ENCODE results near the gene DDX39A.
"Not testable (repeated sequence)": the region's sequence is repeated elsewhere in the genome, so short reads cannot be mapped to it uniquely, and the experiment has no call there.

DDX39A gene

GRCh38 chr19:14407605-14408484 lies 11.3 kb downstream of the DDX39A start:
- DNase-seq = no peak

DNA sequence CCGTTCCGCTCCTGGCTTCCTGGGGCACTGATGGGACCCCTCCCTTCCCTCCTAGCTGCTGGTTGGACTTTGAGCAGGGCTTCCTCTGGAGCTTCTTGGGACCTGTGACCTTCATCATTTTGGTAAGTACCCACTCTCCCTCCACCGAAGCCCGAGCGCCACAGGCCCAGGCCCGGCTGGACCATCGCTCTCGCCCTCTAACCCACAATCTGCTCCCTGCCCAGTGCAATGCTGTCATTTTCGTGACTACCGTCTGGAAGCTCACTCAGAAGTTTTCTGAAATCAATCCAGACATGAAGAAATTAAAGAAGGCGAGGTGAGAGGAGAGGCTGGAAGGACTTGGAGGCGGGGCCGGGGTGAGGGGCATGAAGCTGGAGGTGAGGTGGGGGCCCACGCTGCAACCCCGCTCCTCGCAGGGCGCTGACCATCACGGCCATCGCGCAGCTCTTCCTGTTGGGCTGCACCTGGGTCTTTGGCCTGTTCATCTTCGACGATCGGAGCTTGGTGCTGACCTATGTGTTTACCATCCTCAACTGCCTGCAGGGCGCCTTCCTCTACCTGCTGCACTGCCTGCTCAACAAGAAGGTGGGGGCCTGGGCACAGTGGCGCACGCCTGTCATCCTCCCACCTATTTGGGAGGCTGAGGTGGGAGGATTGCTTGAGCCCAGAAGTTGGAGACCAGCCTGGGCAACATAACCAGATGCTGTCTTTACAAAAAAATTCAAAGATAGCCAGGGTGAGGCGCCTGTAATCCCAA lies 12.3 kb downstream of the DDX39A start:
- no peak for DNase-seq

GRCh38 chr19:14405758-14406644 lies 13.1 kb downstream of the DDX39A start:
- peak; percentile 94 for DNase-seq

- no peak for DNase-seq
Observed at GRCh38 chr19:14405380-14405757, 13.8 kb downstream of the DDX39A start.

DNA sequence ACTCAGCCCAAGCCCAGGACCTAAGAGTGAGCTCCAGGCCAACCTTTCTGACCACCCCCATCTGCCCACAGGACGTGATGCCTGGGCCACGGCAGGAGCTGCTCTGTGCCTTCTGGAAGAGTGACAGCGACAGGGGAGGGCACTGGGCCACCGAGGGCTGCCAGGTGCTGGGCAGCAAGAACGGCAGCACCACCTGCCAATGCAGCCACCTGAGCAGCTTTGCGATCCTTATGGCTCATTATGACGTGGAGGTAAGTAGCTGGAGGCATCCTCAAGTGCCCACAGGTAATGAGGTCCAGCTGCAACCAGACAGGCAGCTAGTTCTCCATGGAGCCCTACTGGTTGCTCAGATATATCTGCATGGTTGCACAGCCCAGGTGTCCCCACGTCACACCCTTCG lies 14.8 kb downstream of the DDX39A start:
- DNase-seq = no peak

DNA sequence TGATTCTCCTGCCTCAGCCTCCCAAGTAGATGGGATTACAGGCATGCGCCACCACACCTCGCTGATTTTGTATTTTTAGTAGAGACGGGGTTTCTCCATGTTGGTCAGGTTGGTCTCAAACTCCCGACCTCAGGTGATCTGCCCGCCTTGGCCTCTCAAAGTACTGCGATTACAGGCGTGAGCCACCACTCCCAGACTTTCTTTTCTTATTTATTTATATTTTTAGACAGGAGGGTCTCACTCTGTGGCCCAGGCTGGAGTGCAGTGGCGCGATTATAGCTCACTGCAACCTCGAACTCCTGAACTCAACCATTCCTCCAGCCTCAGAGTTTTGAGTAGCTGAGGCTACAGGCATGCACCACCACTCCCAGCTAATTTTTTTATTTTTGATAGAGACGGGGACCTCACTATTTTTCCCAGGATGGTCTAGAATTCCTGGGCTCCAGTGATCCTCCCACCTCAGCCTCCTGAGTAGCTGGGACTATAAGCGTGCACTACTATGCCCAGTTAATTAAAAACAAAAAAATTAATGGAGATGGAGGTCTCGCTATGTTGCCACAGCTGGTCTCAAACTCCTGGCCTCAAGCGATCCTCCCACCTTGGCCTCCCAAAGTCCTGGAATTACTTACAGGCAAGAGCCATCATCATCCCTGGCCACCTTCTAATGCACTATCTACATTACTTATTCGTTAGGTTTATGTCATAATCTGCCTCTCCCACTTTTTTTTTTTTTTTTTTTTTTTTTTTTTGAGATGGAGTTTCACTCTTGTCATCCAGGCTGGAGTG lies 15.8 kb downstream of the DDX39A start:
- not testable (repeated sequence) for DNase-seq

DNA sequence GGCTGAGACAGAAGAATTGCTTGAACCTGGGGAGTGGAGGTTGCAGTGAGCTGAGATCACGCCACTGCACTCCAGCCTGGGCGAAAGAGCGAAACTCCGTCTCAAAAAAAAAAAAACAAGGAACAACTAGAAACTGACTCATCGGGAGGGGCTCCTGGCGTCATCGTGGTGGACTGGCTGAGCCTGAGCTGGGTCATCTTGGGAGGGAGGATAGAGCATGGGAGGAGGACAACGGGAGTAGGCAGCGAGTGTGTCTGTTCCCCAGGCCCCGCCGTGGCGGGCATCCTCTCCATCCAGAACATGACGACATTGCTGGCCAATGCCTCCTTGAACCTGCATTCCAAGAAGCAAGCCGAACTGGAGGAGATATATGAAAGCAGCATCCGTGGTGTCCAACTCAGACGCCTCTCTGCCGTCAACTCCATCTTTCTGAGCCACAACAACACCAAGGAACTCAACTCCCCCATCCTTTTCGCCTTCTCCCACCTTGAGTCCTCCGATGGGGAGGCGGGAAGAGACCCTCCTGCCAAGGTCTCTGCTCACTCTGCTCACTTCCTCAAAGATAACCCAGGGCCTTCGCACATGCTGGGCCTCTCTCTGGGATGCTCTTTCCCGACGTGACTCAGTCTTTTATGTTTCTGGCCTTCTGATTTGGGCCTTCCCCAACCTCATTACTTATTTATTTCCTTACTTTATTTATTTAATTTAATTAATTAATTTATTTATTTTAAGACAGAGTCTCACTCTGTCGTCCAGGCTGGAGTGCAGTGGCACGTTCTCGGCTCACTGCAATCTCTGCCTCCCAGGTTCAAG lies 16.6 kb downstream of the DDX39A start:
- peak; percentile 2 for DNase-seq

DNA sequence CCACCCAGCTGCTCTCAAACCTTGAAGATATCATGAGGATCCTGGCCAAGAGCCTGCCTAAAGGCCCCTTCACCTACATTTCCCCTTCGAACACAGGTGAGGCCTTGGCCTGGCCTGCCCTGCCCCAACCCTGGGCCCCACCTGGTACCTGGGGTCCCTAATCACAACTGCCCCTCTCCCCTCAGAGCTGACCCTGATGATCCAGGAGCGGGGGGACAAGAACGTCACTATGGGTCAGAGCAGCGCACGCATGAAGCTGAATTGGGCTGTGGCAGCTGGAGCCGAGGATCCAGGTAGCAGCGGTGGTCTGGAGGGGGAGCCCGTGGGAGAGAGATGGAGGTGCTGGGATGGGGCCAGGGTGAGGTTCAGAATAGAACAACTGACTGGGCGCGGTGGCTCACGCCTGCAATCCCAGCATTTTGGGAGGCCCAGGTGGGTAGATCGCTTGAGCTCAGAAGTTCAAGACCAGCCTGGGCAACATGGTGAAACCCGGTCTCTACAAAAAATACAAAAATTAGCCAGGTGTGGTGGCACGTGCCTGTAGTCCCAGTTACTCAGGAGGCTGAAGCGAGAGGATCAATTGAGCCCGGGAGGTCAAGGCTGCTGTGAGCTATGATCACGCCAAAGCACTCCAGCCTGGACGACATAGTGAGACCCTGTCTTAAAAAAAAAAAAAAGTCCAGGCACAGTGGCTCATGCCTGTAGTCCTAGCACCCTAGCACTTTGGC lies 17.5 kb downstream of the DDX39A start:
- no peak for DNase-seq

GRCh38 chr19:14400951-14401431 lies 18.1 kb downstream of the DDX39A start:
- DNase-seq = no peak

- not testable (repeated sequence) for DNase-seq
Observed at GRCh38 chr19:14397168-14397567, 22.0 kb downstream of the DDX39A start.

- DNase-seq = not testable (repeated sequence)
Observed at GRCh38 chr19:14396730-14397129, 22.4 kb downstream of the DDX39A start.

DNA sequence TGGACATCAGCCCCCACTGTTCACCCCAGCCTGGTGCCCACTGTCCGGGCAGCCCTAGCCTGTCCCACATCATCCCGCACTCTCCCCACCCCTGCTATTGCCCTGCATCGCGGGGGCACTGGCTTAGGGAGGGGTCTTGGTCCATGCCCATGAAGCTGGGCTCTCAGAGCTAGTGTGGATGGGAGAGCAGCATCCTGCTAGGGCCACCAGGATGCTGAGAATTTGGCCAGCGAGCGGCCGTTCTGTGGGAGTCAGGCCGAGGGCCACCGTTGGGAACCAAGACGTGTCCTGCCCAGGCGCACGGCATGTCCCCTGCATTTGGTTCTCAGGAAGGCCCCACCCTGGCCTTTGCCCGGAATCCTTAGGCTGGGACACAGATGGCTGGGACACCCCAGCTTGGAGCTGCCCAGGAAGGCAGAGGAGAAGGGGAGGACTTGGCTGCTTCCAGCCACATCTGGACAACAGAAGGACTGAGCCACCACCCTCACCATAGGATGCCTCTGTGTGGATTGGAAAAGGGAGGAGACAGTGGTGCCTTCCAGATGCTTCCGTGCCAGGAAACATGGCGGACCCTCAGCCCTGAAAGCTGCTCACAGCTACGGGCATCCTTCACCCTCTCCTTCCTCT lies 23.3 kb downstream of the DDX39A start:
- no peak for DNase-seq

DNA sequence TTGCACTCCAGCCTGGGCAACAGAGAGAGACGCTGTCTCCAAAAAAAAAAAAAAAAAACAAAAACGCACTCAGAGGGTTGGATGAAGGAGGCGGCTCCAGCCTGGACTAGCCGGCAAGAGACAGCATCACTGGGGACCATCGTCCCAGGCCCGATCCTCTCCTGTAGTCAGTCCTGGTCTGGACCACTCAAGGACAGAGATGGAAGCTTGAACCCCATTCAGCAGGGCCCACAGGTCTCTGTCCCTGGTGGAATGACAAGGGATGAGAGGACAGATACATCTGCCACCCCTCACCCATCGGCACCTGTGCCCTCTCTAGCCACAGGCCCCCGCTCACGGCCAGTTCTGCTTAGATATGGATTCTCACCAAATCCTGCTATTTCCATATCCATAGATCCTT lies 23.9 kb downstream of the DDX39A start:
- DNase-seq = no peak

DNA sequence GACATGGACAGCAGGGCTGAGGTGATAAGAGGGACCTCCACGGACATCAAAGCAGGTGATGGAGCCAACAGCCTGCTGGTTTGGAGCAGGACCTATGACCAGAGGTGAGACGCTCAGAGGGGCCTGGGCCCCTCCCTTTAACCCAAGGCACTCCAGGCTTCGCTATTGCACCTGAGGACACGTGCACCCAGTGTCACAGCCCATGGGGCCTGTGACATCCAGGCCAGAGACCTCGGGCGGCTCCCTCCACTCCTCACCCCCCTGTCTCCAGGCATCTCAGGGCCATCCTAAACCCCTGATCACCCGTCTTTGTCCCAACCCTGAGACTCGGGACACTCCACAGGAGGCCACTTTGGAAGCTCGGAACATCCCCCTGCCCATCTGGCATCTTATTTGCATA lies 25.0 kb downstream of the DDX39A start:
- no peak for DNase-seq

GRCh38 chr19:14393329-14393728 lies 25.8 kb downstream of the DDX39A start:
- peak; percentile 0 for DNase-seq

GRCh38 chr19:14391156-14391821 lies 27.9 kb downstream of the DDX39A start:
- peak; percentile 71 for DNase-seq

DNA sequence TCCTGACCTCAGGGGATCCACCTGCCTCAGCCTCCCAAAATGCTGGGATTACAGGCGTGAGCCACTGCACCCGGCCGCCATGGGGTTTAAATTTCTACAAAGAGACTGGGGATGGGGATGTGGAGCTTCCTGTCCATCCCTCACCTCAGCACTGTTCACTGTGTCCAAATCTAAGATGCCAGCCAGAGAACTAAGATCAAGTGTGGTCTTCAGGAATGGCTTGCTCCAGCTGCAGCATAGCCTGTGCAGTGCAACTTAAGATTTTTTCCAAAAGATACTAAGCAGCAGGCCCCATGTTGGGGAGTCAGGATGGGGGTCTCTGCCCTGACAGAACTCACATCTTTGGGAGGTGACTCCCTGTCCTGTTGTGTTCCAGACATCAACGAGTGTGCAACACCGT lies 28.6 kb downstream of the DDX39A start:
- DNase-seq = no peak

GRCh38 chr19:14385492-14385891 lies 33.6 kb downstream of the DDX39A start:
- no peak for DNase-seq

Measured in hematopoietic multipotent progenitor cell treated with erythropoietin and hydrocortisone succinate and interleukin-3 and kit ligand, for 6 days (in vitro differentiated cells).